SK-N-SH (cell line): Measurements from ENCODE around the gene MOB2. TPM values are rescaled to one million over a fixed set of nuclear protein-coding genes. Genes with fewer than 3 reads are reported as not detected.

Experiments used
- CTCF ChIA-PET: fragments of 300-600, 350-600 bp; formaldehyde crosslinking; extraction: SDS; loops from one replicate; lab custom pipeline; 2021; lab: Yijun Ruan, JAX
- POLR2A ChIA-PET: fragments of 350-600 bp; sonication (Branson Sonifier 250); formaldehyde crosslinking; extraction: SDS; loops from one replicate; lab custom pipeline; 2020; ENCODE audit warnings: antibody characterized with exemption, inconsistent platforms; lab: Yijun Ruan, JAX
- DNase-seq: peaks from one replicate; pipeline ENCODE4 v3.0.0; 2012
- H2AFZ ChIP-seq: fragments of 200-600 bp; sonication (generic); 2 replicates; pipeline ENCODE4 v1.8.1; 2016; ENCODE audit warnings: antibody characterized with exemption, mild to moderate bottlenecking, low read depth
- H3F3A ChIP-seq: fragments of 200-600 bp; sonication (generic); replicated peaks from 2 replicates; pipeline ENCODE3; 2016; ENCODE audit warnings: antibody characterized with exemption, mild to moderate bottlenecking; ENCODE audit not compliant: insufficient read depth
- H3K27ac ChIP-seq, 2 experiments: fragments of 200-500 bp in 1 of 2; fragments of 200-600 bp in 1 of 2; sonication (Bioruptor generic) in 1 of 2; sonication (generic), shearing (Covaris generic) in 1 of 2; 2 replicates each; pipeline versions ENCODE4 v1.5.1 to v1.6.1; 2014 to 2016; ENCODE audit warnings: low read depth in 2 of 2, inconsistent platforms in 1 of 2, low read length in 1 of 2, mild to moderate bottlenecking in 1 of 2, mixed read lengths in 1 of 2
- H3K27me3 ChIP-seq: fragments of 200-600 bp; sonication (generic), shearing (Covaris generic); 2 replicates; pipeline ENCODE4 v1.6.1; 2016; ENCODE audit warnings: mixed run types; ENCODE audit not compliant: insufficient read depth
- H3K36me3 ChIP-seq, 2 experiments: fragments of 200-500 bp in 1 of 2; fragments of 200-600 bp in 1 of 2; sonication (Bioruptor generic) in 1 of 2; sonication (generic) in 1 of 2; replicated peaks in 1 of 2; 2 replicates each; pipeline versions ENCODE3 to v1.5.1; 2014 to 2016; ENCODE audit warnings: low read length in 1 of 2, mild to moderate bottlenecking in 1 of 2; ENCODE audit not compliant: insufficient read depth in 2 of 2, control insufficient read depth in 1 of 2
- H3K4me1 ChIP-seq, 2 experiments: fragments of 200-500 bp in 1 of 2; fragments of 200-600 bp in 1 of 2; sonication (Bioruptor generic) in 1 of 2; sonication (generic), shearing (Covaris generic) in 1 of 2; 2 replicates each; pipeline versions ENCODE4 v1.5.1 to v1.6.1; 2014 to 2016; ENCODE audit warnings: low read depth in 1 of 2, low read length in 1 of 2, mixed run types in 1 of 2; ENCODE audit not compliant: insufficient read depth in 2 of 2, control insufficient read depth in 1 of 2
- H3K4me2 ChIP-seq: fragments of 200-600 bp; sonication (generic), shearing (Covaris generic); 2 replicates; pipeline ENCODE4 v1.6.1; 2017; ENCODE audit warnings: mixed run types
- H3K4me3 ChIP-seq, 2 experiments: fragments of 200-500 bp in 1 of 2; fragments of 200-600 bp in 1 of 2; sonication (Bioruptor generic) in 1 of 2; sonication (generic), shearing (Covaris generic) in 1 of 2; 2 replicates each; pipeline versions ENCODE4 v1.5.1 to v1.8.1; 2014 to 2016; ENCODE audit warnings: low read depth in 2 of 2, inconsistent platforms in 1 of 2, low read length in 1 of 2, mild to moderate bottlenecking in 1 of 2, mixed read lengths in 1 of 2, moderate library complexity in 1 of 2
- H3K79me2 ChIP-seq: fragments of 200-600 bp; sonication (generic); 2 replicates; pipeline ENCODE4 v1.8.1; 2017; ENCODE audit warnings: mild to moderate bottlenecking; ENCODE audit not compliant: insufficient read depth
- H3K9ac ChIP-seq: fragments of 200-600 bp; sonication (generic); 2 replicates; pipeline ENCODE4 v1.6.1; 2017; ENCODE audit warnings: mixed run types
- H3K9me2 ChIP-seq: fragments of 200-600 bp; sonication (generic); 2 replicates; pipeline ENCODE4 v1.6.1; 2017; ENCODE audit warnings: mixed run types
- H3K9me3 ChIP-seq: fragments of 200-600 bp; sonication (generic); 2 replicates; pipeline ENCODE4 v1.6.1; 2017; ENCODE audit warnings: mixed run types, mild to moderate bottlenecking, moderate library complexity
- H4K20me1 ChIP-seq: fragments of 200-600 bp; sonication (generic); 2 replicates; pipeline ENCODE4 v1.6.1; 2017; ENCODE audit warnings: mild to moderate bottlenecking, mixed run types; ENCODE audit not compliant: insufficient read depth
- CHD2 ChIP-seq: fragments of 150-350 bp; IDR thresholded peaks from 2 replicates; pipeline ENCODE4 v1.6.1; 2018; ENCODE audit warnings: low read length; ENCODE audit not compliant: partially characterized antibody
- ELF1 ChIP-seq: IDR thresholded peaks from 2 replicates; pipeline ENCODE4 v1.4.0; 2012
- EZH2phosphoT487 ChIP-seq: fragments of 200-600 bp; sonication (generic); IDR thresholded peaks from 2 replicates; pipeline ENCODE4 v1.6.1; 2017; ENCODE audit warnings: low read depth, mixed run types, mild to moderate bottlenecking, antibody characterized with exemption, moderate library complexity, borderline replicate concordance
- FOSL2 ChIP-seq: IDR thresholded peaks from 2 replicates; pipeline ENCODE4 v1.4.0; 2012; ENCODE audit warnings: low read depth, mild to moderate bottlenecking, moderate library complexity, borderline replicate concordance
- FOXJ3 ChIP-seq: sonication (generic); formaldehyde crosslinking; IDR thresholded peaks from 2 replicates; pipeline ENCODE4 v1.5.1; 2020; ENCODE audit warnings: mild to moderate bottlenecking, missing genetic modification reagents
- FOXM1 ChIP-seq: IDR thresholded peaks from 2 replicates; pipeline ENCODE4 v1.4.0; 2012; ENCODE audit warnings: low read depth, mild to moderate bottlenecking
- GABPA ChIP-seq: IDR thresholded peaks from 2 replicates; pipeline ENCODE4 v1.4.0; 2012; ENCODE audit warnings: low read depth, mild to moderate bottlenecking
- GATA2 ChIP-seq: sonication (generic); formaldehyde crosslinking; IDR thresholded peaks from 2 replicates; pipeline ENCODE4 v1.5.0; 2020; ENCODE audit warnings: mild to moderate bottlenecking, missing genetic modification reagents
- IRF3 ChIP-seq: fragments of 150-350 bp; IDR thresholded peaks from 2 replicates; pipeline ENCODE4 v1.6.1; 2016; ENCODE audit warnings: mild to moderate bottlenecking, low read depth, low read length
- JUND ChIP-seq: IDR thresholded peaks from 2 replicates; pipeline ENCODE4 v1.4.0; 2012
- MEF2A ChIP-seq: IDR thresholded peaks from 2 replicates; pipeline ENCODE4 v1.4.0; 2012; ENCODE audit warnings: low read depth, borderline replicate concordance
- NRF1 ChIP-seq: IDR thresholded peaks from 2 replicates; pipeline ENCODE4 v1.6.1; 2012; ENCODE audit warnings: low read depth, mild to moderate bottlenecking, low read length
- PBX3 ChIP-seq: IDR thresholded peaks from 2 replicates; pipeline ENCODE4; 2012
- POLR2AphosphoS5 ChIP-seq: IDR thresholded peaks from 2 replicates; pipeline ENCODE4 v1.6.1; 2012; ENCODE audit warnings: low read depth, low read length
- RCOR1 ChIP-seq: fragments of 150-350 bp; IDR thresholded peaks from 2 replicates; pipeline ENCODE4 v1.6.1; 2017; ENCODE audit warnings: antibody characterized with exemption, low read length
- RFX5 ChIP-seq: IDR thresholded peaks from 2 replicates; pipeline ENCODE4 v1.6.1; 2012; ENCODE audit warnings: mild to moderate bottlenecking, improper control_type of control experiment, low read length
- RXRA ChIP-seq: IDR thresholded peaks from 2 replicates; pipeline ENCODE4 v1.4.0; 2012; ENCODE audit warnings: low read depth, mild to moderate bottlenecking, borderline replicate concordance
- SMC3 ChIP-seq: IDR thresholded peaks from 2 replicates; pipeline ENCODE4 v1.6.1; 2012; ENCODE audit warnings: low read depth, low read length, improper control_type of control experiment
- TCF12 ChIP-seq: IDR thresholded peaks from 2 replicates; pipeline ENCODE4 v1.4.0; 2012
- USF2 ChIP-seq: fragments of 150-350 bp; IDR thresholded peaks from 2 replicates; pipeline ENCODE4 v1.6.1; 2017; ENCODE audit warnings: antibody characterized with exemption, low read length, low read depth, borderline replicate concordance
- ZBTB33 ChIP-seq: IDR thresholded peaks from 2 replicates; pipeline ENCODE4 v1.4.0; 2012; ENCODE audit warnings: low read depth, borderline replicate concordance
- WGBS: methylation state at CpG from one replicate; pipeline ENCODE4 v1.1.6; 2017; ENCODE audit warnings: low lambda C conversion rate; 5-methylcytosine and 5-hydroxymethylcytosine counted together
- polyA plus RNA-seq, 3 experiments: library from polyadenylated mRNA; depleted of rRNA; stranded (reverse); fragments of >200 nt; gene quantifications; 2 replicates each; pipeline ENCODE4 v1.2.3, GENCODE V29; 2012

Gene MOB2
- polyA plus RNA-seq, 1 of the 3 experiments (the other 2 are of a cell fraction), result 45.8 TPM

- Histone ChIP-seq H3K79me2 (peaks cover 82% of the 10 kb centered on the region), H3K4me3 (no peak overlapping the region), H3K27ac (no peak overlapping the region), H3K27me3 (no peaks in the 10 kb centered on the region), H3K4me2 (no peak overlapping the region), H3K9ac (no peak overlapping the region), H3K36me3 (peaks cover 0 to 4% of the 10 kb centered on the region in 2 experiments), H3K4me1 (peaks cover 0 to 7% of the 10 kb centered on the region in 2 experiments; a peak in 1 of 4 replicates), H4K20me1 (peaks cover 52% of the 10 kb centered on the region)
- no peak for DNase-seq
- no peak for TF ChIP-seq POLR2AphosphoS5
- TF ChIP-seq RCOR1, result no peak
- no peak for TF ChIP-seq RFX5
- TF ChIP-seq EZH2phosphoT487, result no peak
- no peak for TF ChIP-seq CHD2
- no peak for TF ChIP-seq FOXM1
- TF ChIP-seq GABPA, result no peak
- TF ChIP-seq NRF1, result no peak
- no peak for TF ChIP-seq FOSL2
- TF ChIP-seq ZBTB33, result no peak
- no peak for TF ChIP-seq JUND
- TF ChIP-seq, all 33 proteins: peak for 0
- no peaks in the 10 kb centered on the region for H3K9me2 ChIP-seq
- no peak overlapping the region for H2AFZ ChIP-seq
- H3K9me3 ChIP-seq, result 0 out of 2 replicates have a peak, but pooled peaks cover 5% of the 10 kb centered on the region
- H3F3A ChIP-seq, result peaks cover 5% of the 10 kb centered on the region
- CTCF ChIA-PET, result interaction anchor here (2.3 kb wide), 1 partner anchor 19 kb away, joined by 8 read pairs; no protein-coding TSS in a partner anchor
- 79% methylated on average over 9 of the region's 9 CpGs for WGBS
- POLR2A ChIA-PET, result no interaction called here
These were observed 9.6 kb upstream of the MOB2 start for GRCh38 chr11:1496091-1496760.

GRCh38 chr11:1494650-1495049, 8.1 kb upstream of the MOB2 start:
- WGBS, result 96% methylated on average over 3 of the region's 3 CpGs
- DNase-seq, result no peak
- Histone ChIP-seq H3K79me2 (peaks cover 85% of the 10 kb centered on the region), H3K36me3 (peaks cover 0 to 4% of the 10 kb centered on the region in 2 experiments), H2AFZ (no peak overlapping the region), H4K20me1 (peaks cover 60% of the 10 kb centered on the region), H3K9me3 (0 out of 2 replicates have a peak, but pooled peaks cover 5% of the 10 kb centered on the region), H3K27me3 (no peaks in the 10 kb centered on the region), H3K27ac (no peak overlapping the region), H3K9ac (no peak overlapping the region), H3K4me1 (peaks cover 0 to 5% of the 10 kb centered on the region in 2 experiments; a peak in 1 of 4 replicates), H3K9me2 (no peaks in the 10 kb centered on the region), H3K4me2 (no peak overlapping the region), H3K4me3 (no peak overlapping the region), H3F3A (peaks cover 5% of the 10 kb centered on the region)
- POLR2A ChIA-PET, result no interaction called here
- CTCF ChIA-PET, result no interaction called here
- TF ChIP-seq CHD2 (no peak), RCOR1 (no peak), ELF1 (no peak), NRF1 (no peak), FOXJ3 (CRISPR knock-in tag) (no peak), PBX3 (no peak), SMC3 (no peak), FOXM1 (no peak), IRF3 (no peak), RXRA (no peak), TCF12 (no peak), USF2 (no peak), MEF2A (no peak), GATA2 (CRISPR knock-in tag) (no peak)
